GM21619 (cell line): Measurements from ENCODE around the gene ST3GAL5.

Source experiments
- ATAC-seq: cut with Tn5 transposase; IDR thresholded peaks from one replicate; pipeline ENCODE4 v1.9.1; 2021; ENCODE audit not compliant: unreplicated experiment

Gene ST3GAL5

GRCh38 chr2:85867556-85868292, 21.1 kb downstream of the ST3GAL5 start:
- ATAC-seq, result no peak

DNA sequence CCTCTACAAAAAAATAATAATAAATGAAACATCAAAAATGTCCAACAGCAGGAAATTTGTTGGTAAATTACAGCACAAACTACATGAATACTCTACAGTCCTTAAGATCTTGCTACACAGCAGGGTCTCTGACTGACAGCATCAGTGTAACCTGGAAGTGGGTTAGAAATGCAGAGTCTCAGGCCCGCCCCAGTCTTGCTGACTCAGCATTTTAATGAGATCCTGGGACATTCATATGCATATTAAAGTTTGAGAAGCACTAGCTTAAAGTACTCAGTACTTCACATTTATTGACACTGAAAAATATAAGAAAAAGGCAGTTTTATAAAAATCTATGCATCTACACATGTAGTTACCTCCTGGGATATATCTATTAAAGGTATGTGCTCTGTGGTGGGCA, 21.7 kb downstream of the ST3GAL5 start:
- ATAC-seq, result no peak

GRCh38 chr2:85866165-85866659, 22.6 kb downstream of the ST3GAL5 start:
- no peak for ATAC-seq

DNA sequence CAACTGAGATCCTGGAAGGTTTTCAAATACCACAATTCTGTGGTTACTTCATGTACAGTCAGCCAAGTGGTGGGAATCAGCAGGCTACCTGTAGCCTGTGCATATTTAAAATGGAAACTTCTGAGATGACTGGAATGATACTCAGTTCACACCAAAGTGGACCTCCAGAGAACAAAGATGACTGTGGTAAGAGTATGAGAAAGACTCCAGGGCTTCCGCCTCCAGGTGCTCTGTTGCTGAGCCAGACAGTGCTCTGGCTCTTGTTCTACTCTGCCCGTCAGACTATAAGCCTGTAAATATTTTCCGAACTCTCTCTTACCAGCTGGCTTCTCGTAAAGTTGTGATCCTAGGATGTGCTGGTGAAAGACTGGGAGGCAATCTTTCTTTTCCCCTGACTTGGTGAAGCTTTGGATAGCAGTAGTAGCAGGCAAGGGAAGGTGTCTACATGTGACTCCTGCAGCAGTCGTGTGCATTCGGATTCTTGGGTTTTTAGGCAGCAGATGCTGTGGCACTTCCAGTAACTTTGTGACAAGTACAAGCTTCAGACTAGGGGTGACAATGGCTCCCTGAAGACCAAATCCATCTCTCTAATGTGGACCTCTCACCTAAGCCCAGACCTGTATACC, 23.1 kb downstream of the ST3GAL5 start:
- peak; percentile 75 for ATAC-seq

DNA sequence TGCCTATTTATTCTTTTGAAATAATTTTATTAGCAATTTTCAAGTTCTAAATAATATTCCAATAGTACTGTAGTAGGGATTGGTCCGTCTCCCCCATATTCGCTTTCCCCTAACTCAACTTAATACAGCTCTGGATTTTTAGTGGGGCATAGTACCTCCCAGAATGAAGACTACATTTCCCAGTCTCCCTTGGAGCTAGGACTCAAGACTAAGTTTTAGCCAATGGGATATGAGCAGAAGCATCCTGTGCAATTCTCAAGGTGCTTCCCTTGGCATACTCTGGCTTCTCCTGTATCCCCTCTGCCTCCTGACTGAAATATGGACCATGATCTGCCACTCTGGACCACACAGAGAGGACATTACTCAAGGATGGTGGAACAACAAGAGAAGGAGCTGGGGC, 24.1 kb downstream of the ST3GAL5 start:
- ATAC-seq, result no peak

DNA sequence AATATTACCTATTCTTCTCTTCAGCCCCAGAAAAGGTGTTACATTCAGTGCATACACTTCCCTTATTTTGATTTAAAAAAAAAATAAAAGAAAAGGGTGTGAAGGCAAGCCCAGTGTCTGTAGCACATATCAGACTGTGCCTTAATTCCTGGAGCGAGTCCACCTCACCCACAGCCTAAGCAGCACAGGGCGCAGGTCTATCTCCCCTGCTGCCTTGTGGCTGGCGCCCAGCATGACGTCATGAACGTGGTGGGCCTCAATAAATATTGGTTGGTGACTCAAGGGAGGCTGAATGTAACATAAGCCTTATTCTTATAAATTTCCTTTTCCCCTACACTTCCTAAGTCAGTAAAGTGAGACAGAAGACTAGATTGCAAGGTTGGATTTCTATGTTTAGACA, 26.4 kb downstream of the ST3GAL5 start:
- ATAC-seq, result no peak

GRCh38 chr2:85861650-85862049, 27.1 kb downstream of the ST3GAL5 start:
- ATAC-seq, result no peak

- ATAC-seq, result peak; percentile 45
Measured at GRCh38 chr2:85861180-85861579, 27.6 kb downstream of the ST3GAL5 start.

GRCh38 chr2:85858841-85859240, 29.9 kb downstream of the ST3GAL5 start:
- ATAC-seq, result no peak

DNA sequence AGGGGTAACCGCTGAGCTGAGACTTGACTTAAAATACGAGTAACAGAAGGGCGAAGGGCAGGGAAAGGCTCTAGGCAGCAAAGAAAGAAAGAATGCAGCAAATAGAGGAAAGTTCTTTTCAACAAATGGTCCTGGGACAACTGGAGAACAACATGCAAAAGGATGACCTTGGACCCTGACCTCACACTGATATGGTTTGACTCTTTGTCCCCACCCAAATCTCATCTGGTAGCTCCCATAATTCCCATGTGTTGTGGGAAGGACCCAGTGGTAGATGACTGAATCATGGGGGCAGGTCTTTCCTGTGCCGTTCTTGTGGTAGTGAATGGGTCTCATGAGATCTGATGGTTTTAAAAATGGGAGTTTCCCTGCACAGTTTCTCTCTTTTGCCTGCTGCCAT, 33.9 kb downstream of the ST3GAL5 start:
- no peak for ATAC-seq

GRCh38 chr2:85854166-85854509, 34.7 kb downstream of the ST3GAL5 start:
- no peak for ATAC-seq

DNA sequence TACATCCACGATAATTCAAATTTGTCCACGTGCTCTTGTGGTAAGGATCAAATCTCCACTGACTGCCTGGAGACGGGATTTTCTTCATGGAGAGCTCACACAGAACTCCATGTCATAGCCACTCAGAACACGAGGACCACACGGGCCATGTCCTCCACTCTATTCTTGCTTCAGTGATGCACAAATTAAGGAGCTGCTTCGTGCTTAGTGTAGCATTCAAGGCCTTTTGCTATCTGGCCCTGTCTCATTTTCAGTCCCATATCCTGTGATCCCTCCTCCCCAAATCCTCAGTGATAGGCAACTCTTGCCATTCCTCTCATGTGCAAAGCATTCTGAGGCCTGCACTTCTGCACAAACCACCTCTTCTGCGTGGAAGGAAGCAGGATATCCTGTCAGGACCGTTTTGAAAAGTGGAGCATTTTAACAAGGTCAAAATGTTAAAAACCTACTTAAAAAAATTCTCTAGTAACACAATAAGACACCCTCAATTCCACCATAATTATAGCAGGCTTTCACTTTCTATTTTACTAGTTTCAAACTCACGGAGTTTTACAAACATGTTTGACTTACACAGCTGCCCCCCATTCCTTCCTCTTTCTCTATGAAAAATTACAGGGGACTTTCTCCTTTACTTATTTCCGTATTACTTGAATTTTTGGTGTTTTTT, 35.2 kb downstream of the ST3GAL5 start:
- peak; percentile 42 for ATAC-seq

DNA sequence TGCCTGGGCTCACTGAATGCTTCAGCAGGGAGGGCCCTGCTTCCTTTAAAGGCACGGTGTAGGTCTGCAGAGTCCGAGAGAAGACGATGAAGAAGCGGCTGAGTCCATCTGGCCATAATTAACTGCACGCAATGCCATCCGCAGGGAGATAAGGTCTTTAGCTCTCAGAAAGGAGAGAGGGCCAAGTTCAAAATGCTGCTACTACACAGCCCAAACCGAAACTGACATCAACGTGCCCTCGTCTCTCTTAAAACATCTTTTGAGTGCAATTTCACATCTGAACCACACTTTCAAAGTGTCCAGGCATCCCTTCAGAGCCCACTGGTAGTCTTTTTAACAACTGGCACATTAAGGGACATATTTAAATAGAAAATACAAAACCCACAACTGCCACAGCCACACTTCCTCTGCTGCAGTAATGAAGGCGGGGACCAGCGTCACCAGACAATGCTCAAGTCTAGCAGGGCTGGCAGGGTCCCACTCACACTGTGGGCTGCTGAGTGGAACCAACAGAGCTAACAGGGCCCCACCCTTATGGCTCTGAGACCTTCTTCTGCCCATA, 35.8 kb downstream of the ST3GAL5 start:
- ATAC-seq, result peak; percentile 74

GRCh38 chr2:85852152-85852840, 36.5 kb downstream of the ST3GAL5 start:
- no peak for ATAC-seq

GRCh38 chr2:85851253-85852151, 37.3 kb downstream of the ST3GAL5 start:
- ATAC-seq, result no peak

DNA sequence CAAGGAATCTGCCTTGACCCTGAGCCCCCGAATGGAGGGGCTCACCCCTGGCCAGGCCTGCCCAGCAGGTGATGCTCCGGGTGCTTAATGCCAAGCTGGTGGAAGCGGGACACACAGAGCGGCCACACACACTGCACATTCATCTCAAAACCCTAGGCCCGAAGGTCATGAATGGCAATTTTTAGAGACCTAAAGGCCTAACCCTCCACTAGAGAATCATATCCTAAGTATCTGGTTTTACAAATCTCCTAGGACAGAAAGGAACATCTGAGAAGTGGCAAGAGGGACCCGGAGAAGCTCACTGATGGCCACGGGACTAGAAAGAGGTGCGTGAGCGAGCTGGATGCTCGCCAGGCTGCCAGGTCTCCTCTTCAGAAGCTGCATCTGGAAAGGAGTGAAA, 38.3 kb downstream of the ST3GAL5 start:
- no peak for ATAC-seq

DNA sequence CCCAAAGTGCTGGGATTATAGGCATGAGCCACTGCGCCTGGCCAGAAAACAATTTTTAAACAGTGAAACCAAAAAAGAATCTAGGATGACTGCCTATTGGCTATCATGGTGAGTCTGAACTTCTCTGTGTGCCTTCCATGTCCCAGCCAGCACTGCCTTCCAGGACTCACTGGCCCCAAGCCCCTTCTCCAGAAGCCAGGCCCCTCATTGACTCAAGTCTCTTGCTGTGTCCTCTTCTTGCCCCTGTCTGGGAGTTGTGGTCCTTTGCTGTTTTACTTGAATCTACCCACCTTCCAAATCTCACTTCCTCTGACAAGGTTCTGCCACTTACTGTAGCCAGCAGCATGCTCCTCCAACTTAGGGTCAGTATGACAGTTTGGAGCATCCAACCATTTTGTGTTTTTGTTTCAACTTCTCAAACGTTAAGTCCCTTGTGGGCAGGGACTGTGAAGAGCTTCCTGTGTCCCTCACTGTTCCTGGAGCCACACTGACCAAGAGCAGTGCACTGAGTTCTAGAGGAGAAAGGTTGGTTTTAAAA, 41.7 kb downstream of the ST3GAL5 start:
- no peak for ATAC-seq

- no peak for ATAC-seq
Measured at GRCh38 chr2:85846411-85846810, 42.4 kb downstream of the ST3GAL5 start.

- ATAC-seq, result no peak
Measured at GRCh38 chr2:85844486-85844885, 44.3 kb downstream of the ST3GAL5 start.

DNA sequence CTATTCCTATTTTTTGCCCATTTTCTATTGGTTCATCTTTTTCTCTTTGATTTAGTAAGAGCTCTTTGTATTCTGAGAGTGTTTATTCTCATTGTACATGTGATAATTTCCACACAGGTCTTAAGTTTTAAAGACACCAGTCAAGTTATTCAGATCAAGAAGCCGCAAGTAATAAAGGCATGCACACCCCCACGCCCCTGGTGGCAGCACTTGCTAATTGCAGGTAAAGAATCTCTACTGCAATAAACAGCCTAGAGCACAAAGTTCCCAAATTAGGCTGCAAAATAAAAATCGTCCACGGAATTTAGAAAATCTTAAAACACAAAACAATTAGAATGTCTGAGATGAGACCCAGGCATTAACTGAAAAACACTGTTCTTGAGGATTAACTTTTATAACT, 45.2 kb downstream of the ST3GAL5 start:
- ATAC-seq, result no peak
